HepG2 (cell line): ENCODE measurements around the gene RIMBP2. TPM values are rescaled to one million over a fixed set of nuclear protein-coding genes. Genes with fewer than 3 reads are reported as not detected.
A peak's percentile ranks its signal among the peaks of the same experiment; 100 is the strongest.

Source experiments
- ATAC-seq: fragments of 200-7000 bp; cut with Tn5 transposase; 3 replicates; pipeline ENCODE4 v1.9.1; 2020; ENCODE audit warnings: mild to moderate bottlenecking, moderate library complexity
- BruUV-seq: library from RNA; stranded (reverse); fragments of 400-500 nt; replicated peaks from 2 replicates; lab custom pipeline; 2021; lab: Mats Ljungman, UMichigan
- CTCF ChIA-PET: fragments of 300-600 bp; formaldehyde crosslinking; extraction: SDS; loops from one replicate; lab custom pipeline; 2021; ENCODE audit warnings: low total read pairs, inconsistent platforms, low intra/inter-chr PET ratio; lab: Yijun Ruan, JAX
- POLR2A ChIA-PET: fragments of 350-600 bp; sonication (Branson Sonifier 250); formaldehyde crosslinking; loops from one replicate; lab custom pipeline; 2020; ENCODE audit warnings: antibody characterized with exemption, inconsistent platforms; lab: Yijun Ruan, JAX
- DNase-seq: peaks from one replicate; pipeline ENCODE4 v3.0.0-alpha.2; 2015; ENCODE audit warnings: low spot score
- FAIRE-seq: peaks from 3 replicates; lab custom pipeline; 2011; peaks lifted over from hg19 to GRCh38; lab: Jason Lieb, UNC
- H2AFZ ChIP-seq: one replicate; pipeline ENCODE4 v1.6.1; 2011; ENCODE audit warnings: low read length, inconsistent platforms
- H3K27ac ChIP-seq: fragments of 300-600 bp; 3 replicates; pipeline ENCODE4 v1.8.0; 2011; ENCODE audit warnings: mixed run types, mild to moderate bottlenecking, mixed read lengths, low read length, inconsistent platforms; ENCODE audit not compliant: insufficient read depth; ENCODE audit errors: extremely low read length
- H3K27me3 ChIP-seq, 2 experiments: fragments of 200-600 bp in 1 of 2; 2 replicates in 1 of 2; 3 replicates in 1 of 2; pipeline versions ENCODE4 v1.6.0 to v1.8.0; 2011; ENCODE audit warnings: low read length in 2 of 2, mild to moderate bottlenecking in 2 of 2, moderate library complexity in 2 of 2, inconsistent platforms in 1 of 2; ENCODE audit not compliant: insufficient read depth in 2 of 2, control insufficient read depth in 1 of 2
- H3K36me3 ChIP-seq, 2 experiments: fragments of 200-600 bp in 1 of 2; replicated peaks in 1 of 2; 2 replicates in 1 of 2; 3 replicates in 1 of 2; pipeline versions ENCODE4 v1.5.1 to v1.8.0; 2011; ENCODE audit warnings: low read length in 2 of 2, inconsistent platforms in 1 of 2; ENCODE audit not compliant: insufficient read depth in 2 of 2, control insufficient read depth in 1 of 2
- H3K4me1 ChIP-seq: 2 replicates; pipeline ENCODE4 v1.5.1; 2012; ENCODE audit warnings: low read length, inconsistent platforms; ENCODE audit not compliant: insufficient read depth
- H3K4me2 ChIP-seq: 2 replicates; pipeline ENCODE4 v1.6.0; 2011; ENCODE audit warnings: low read depth, low read length, inconsistent platforms
- H3K4me3 ChIP-seq, 3 experiments: fragments of 200-600 bp in 1 of 3; sonication (generic), shearing (Covaris generic) in 1 of 3; replicated peaks in 1 of 3; 2 replicates each; pipeline ENCODE4 v1.5.1; 2011 to 2016; ENCODE audit warnings: low read length in 3 of 3, inconsistent platforms in 2 of 3, low read depth in 2 of 3, mild to moderate bottlenecking in 2 of 3, control low read depth in 1 of 3, mixed read lengths in 1 of 3; ENCODE audit not compliant: insufficient read depth in 1 of 3
- H3K79me2 ChIP-seq: one replicate; pipeline ENCODE4 v1.6.1; 2011; ENCODE audit warnings: low read length, inconsistent platforms; ENCODE audit not compliant: insufficient read depth
- H3K9ac ChIP-seq: 2 replicates; pipeline ENCODE4 v1.6.0; 2011; ENCODE audit warnings: mild to moderate bottlenecking, low read depth, low read length, inconsistent platforms; ENCODE audit not compliant: insufficient read depth
- H3K9me3 ChIP-seq: 2 replicates; pipeline ENCODE4 v1.5.1; 2012; ENCODE audit warnings: mild to moderate bottlenecking, low read length
- H4K20me1 ChIP-seq: 2 replicates; pipeline ENCODE4 v1.6.0; 2011; ENCODE audit warnings: inconsistent platforms, mild to moderate bottlenecking, low read length, moderate library complexity; ENCODE audit not compliant: insufficient read depth
- CREB1 ChIP-seq, 2 experiments: fragments of 450-650 bp in 1 of 2; IDR thresholded peaks; 2 replicates each; pipeline ENCODE4 v1.6.1; 2016 to 2017; ENCODE audit warnings: control low read depth in 1 of 2, mild to moderate bottlenecking in 1 of 2, missing compliant biosample characterization in 1 of 2, missing genetic modification characterization in 1 of 2
- CTCF ChIP-seq: sonication (generic); formaldehyde crosslinking; IDR thresholded peaks from 2 replicates; pipeline ENCODE4 v1.5.0; 2020; ENCODE audit warnings: mild to moderate bottlenecking, missing genetic modification reagents, moderate library complexity
- HMG20A ChIP-seq: IDR thresholded peaks from 2 replicates; pipeline ENCODE4 v1.6.1; 2016; ENCODE audit warnings: borderline replicate concordance
- HMG20B ChIP-seq: conservative IDR thresholded peaks from 2 replicates; pipeline ENCODE4 v1.6.1; 2016; ENCODE audit warnings: missing genetic modification reagents, missing compliant biosample characterization
- NRL ChIP-seq: sonication (generic); formaldehyde crosslinking; IDR thresholded peaks from 2 replicates; pipeline ENCODE4 v1.5.0; 2020; ENCODE audit warnings: missing genetic modification reagents, mild to moderate bottlenecking, moderate library complexity, borderline replicate concordance
- REL ChIP-seq: sonication (generic); formaldehyde crosslinking; conservative IDR thresholded peaks from 2 replicates; pipeline ENCODE4 v1.8.0; 2022; ENCODE audit warnings: mild to moderate bottlenecking, missing genetic modification reagents, moderate library complexity
- SSRP1 ChIP-seq: IDR thresholded peaks from 2 replicates; pipeline ENCODE4 v1.6.1; 2016; ENCODE audit warnings: control low read depth
- ZNF543 ChIP-seq: sonication (generic); formaldehyde crosslinking; IDR thresholded peaks from 2 replicates; pipeline ENCODE4 v1.4.0; 2020; ENCODE audit warnings: mild to moderate bottlenecking, missing genetic modification reagents
- WGBS: methylation state at CpG from one replicate; pipeline ENCODE4 v1.1.6; 2017; ENCODE audit warnings: low lambda C conversion rate; 5-methylcytosine and 5-hydroxymethylcytosine counted together
- in situ Hi-C: cut with HindIII; loops from 2 replicates; pipeline ENCODE4 v1.10.0; 2017; ENCODE audit warnings: low pct_unique_long_range_greater_than_20kb; ENCODE audit not compliant: extremely low pct_ligation_motif_present
- intact Hi-C: fragments of 100-400 bp; cut with micrococcal nuclease; formaldehyde crosslinking; loops from one replicate; pipeline ENCODE4 v1.10.0; 2022; ENCODE audit not compliant: unreplicated experiment
- polyA plus RNA-seq, 8 experiments: library from polyadenylated mRNA; depleted of rRNA in 3 of 8; stranded (reverse) in 7 of 8; unstranded in 1 of 8; fragments of >200 nt; fragmentation: Illumina TruSeq in 4 of 8; extraction: Trizol in 4 of 8; gene quantifications; 2 replicates each; pipeline versions ENCODE4 v1.2.1 to v1.2.3, GENCODE V29; 2011 to 2016; ENCODE audit warnings: low read depth in 4 of 8, missing spikeins in 1 of 8, mixed read lengths in 1 of 8; ENCODE audit not compliant: insufficient read depth in 1 of 8
- total RNA-seq, 5 experiments: library from RNA; depleted of rRNA; stranded (reverse); fragments of >200 nt; fragmentation: Illumina TruSeq; extraction: Trizol; gene quantifications; 2 replicates each; pipeline ENCODE4 v1.2.3, GENCODE V29; 2016; ENCODE audit warnings: low read depth in 1 of 5

Gene RIMBP2
- total and polyA plus RNA-seq, 2 of the 13 experiments (the other 11 are each of a cell fraction or from before 2014, with no cell fraction given) = 0.03 TPM; not detected in 1

GRCh38 chr12:130545475-130545874, 170.6 kb downstream of the RIMBP2 start:
- WGBS = 12% methylated on average over 17 of the region's 17 CpGs
- in situ Hi-C loops = no loop called here
- H3K9me3 ChIP-seq = no peaks in the 10 kb centered on the region

GRCh38 chr12:130540376-130540775, 175.7 kb downstream of the RIMBP2 start:
- Histone ChIP-seq H3K4me2 (no peak overlapping the region), H3K27ac (no peak overlapping the region), H3K79me2 (no peaks in the 10 kb centered on the region), H3K36me3 (no peaks in the 10 kb centered on the region), H3K9ac (no peak overlapping the region), H3K4me3 (no peak overlapping the region), H3K27me3 (peaks cover 0 to under 1% of the 10 kb centered on the region in 2 experiments; a peak in 1 of 5 replicates), H4K20me1 (no peaks in the 10 kb centered on the region), H2AFZ (no peak overlapping the region), H3K4me1 (no peaks in the 10 kb centered on the region), H3K9me3 (no peaks in the 10 kb centered on the region)
- FAIRE-seq (no peak), DNase-seq (no peak), ATAC-seq (no peak)
- POLR2A ChIA-PET = no interaction called here
- CTCF ChIA-PET = no interaction called here
- TF ChIP-seq HMG20A = no peak
- 0 out of 2 replicates have a peak, but pooled peaks have one; percentile 21 for TF ChIP-seq CREB1 (IDR thresholded peaks at IDR 0.05)
- no peak for TF ChIP-seq CREB1 (CRISPR knock-in tag; IDR thresholded peaks at IDR 0.05)
- intact Hi-C loops (no loop called here), in situ Hi-C loops (no loop called here)
- BruUV-seq = no TSS peak
- WGBS = 2% methylated on average over 6 of the region's 6 CpGs

More at GRCh38 chr12:130545475-130545874, 170.6 kb downstream of the RIMBP2 start:
- H3K9ac ChIP-seq = no peak overlapping the region
- POLR2A ChIA-PET = no interaction called here
- peaks cover 0 to 5% of the 10 kb centered on the region in 2 experiments; a peak in 1 of 5 replicates for H3K27me3 ChIP-seq
- no peak for TF ChIP-seq SSRP1 (CRISPR knock-in tag)
- no peak for TF ChIP-seq ZNF543 (CRISPR knock-in tag)
- no peak for TF ChIP-seq NRL (CRISPR knock-in tag)
- no peak for TF ChIP-seq CTCF (CRISPR knock-in tag)
- no peak for TF ChIP-seq REL (CRISPR knock-in tag)
- no peak for TF ChIP-seq HMG20B (CRISPR knock-in tag)
- TF ChIP-seq, all 625 proteins: peak for 0
- Histone ChIP-seq H3K4me1 (no peaks in the 10 kb centered on the region), H3K4me2 (no peak overlapping the region), H3K36me3 (no peaks in the 10 kb centered on the region), H3K27ac (no peak overlapping the region), H2AFZ (no peak overlapping the region), H3K79me2 (no peaks in the 10 kb centered on the region), H3K4me3 (no peak overlapping the region), H4K20me1 (no peaks in the 10 kb centered on the region)
- DNase-seq = no peak
- FAIRE-seq = no peak
- CTCF ChIA-PET = no interaction called here
- BruUV-seq = no TSS peak
- ATAC-seq = no peak
- intact Hi-C loops = no loop called here
